ENCODE results near the gene AP1S1. TPM values are rescaled to one million over a fixed set of nuclear protein-coding genes. Genes with fewer than 3 reads are reported as not detected.

AP1S1 gene
- total and polyA plus RNA-seq, 2 of the 13 experiments (the other 11 are each of a cell fraction or from before 2014, with no cell fraction given): 57.5 to 68.1 TPM

DNA sequence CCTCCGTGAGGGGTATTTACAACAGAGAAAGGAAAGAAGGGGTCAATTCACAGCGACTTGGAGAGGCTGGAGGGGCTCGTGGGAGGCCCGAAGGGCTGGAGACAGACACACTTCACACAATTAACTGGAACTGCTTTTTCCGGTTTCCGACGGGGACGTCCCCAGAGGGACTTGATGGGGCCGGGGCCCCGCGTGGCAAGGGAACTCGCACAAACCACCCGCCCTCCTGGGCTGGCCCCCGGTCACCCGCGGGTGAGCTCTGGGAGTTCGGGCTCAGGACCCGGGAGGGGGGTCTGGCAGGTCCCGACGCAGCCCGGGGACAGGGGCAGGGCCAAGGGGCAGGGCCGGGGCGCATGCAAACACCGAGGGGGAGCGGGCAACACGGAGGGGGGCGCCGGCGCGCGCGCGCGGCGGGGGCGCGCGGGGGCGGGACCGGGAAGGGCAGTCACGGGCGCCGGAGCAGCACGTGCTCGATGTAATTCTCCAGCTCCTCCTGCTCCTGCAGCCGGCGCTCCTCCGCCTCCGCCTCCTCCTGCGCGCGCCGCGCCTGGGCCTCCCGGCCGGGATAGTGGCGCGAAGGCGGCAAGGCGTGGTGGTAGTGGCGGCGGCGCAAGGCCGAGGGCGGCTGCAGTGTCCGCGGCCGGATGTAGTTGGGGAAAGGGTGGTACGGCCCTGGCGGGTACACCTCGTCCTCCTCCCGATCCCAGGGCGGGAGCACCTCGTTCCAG is 8.4 kb downstream of the AP1S1 start:
- no peaks in the 10 kb centered on the region for H3K9me3 ChIP-seq (ENCODE audit: low read length)
- 41% methylated on average over 33 of the region's 74 CpGs for WGBS (ENCODE audit: low lambda C conversion rate)
- no peaks in the 10 kb centered on the region for H3K79me2 ChIP-seq (ENCODE audit: insufficient read depth, low read length)
- no peak for FAIRE-seq
- peaks cover 9% of the 10 kb centered on the region; the same call in 1 of the 2 replicates for H4K20me1 ChIP-seq (ENCODE audit: insufficient read depth, low read length)
- no TSS peak for BruUV-seq (replicated peaks)
- H3K4me1 ChIP-seq (ENCODE audit: insufficient read depth, low read length): peaks cover 37% of the 10 kb centered on the region
- peak overlapping the region; percentile 57; the same call in 1 of the 2 replicates for H3K4me2 ChIP-seq (ENCODE audit: low read depth, low read length)
- ATAC-seq: no peak; the same call in 2 of the 3 replicates
- H3K27ac ChIP-seq (ENCODE audit: extremely low read length, insufficient read depth, low read length): no peak overlapping the region
- DNase-seq (ENCODE audit: low spot score): no peak
- ChIA-PET CTCF (ENCODE audit: low intra/inter-chr PET ratio, low total read pairs) (no interaction called here), POLR2A (no interaction called here)
- H3K27me3 ChIP-seq (ENCODE audit: control insufficient read depth in 1 of 2, insufficient read depth in 2 of 2, low read length in 2 of 2): peaks cover 0 to 35% of the 10 kb centered on the region in 2 experiments; a peak in 4 of 5 replicates
- H3K4me3 ChIP-seq (replicated peaks in 1 of 3; ENCODE audit: insufficient read depth in 1 of 3, low read depth in 2 of 3, low read length in 3 of 3): peak overlapping the region in 2 of 3 experiments; percentile 33 to 54; a peak in 3 of 6 replicates
- intact Hi-C loops (cut with micrococcal nuclease; ENCODE audit: unreplicated experiment) (no loop called here), in situ Hi-C loops (cut with HindIII; ENCODE audit: extremely low pct_ligation_motif_present, low pct_unique_long_range_greater_than_20kb) (no loop called here)
- peaks cover 0 to 7% of the 10 kb centered on the region in 2 experiments; a peak in 4 of 5 replicates for H3K36me3 ChIP-seq (replicated peaks in 1 of 2; ENCODE audit: control insufficient read depth in 1 of 2, insufficient read depth in 2 of 2, low read length in 2 of 2)
- H3K9ac ChIP-seq (ENCODE audit: insufficient read depth, low read depth, low read length): no peak overlapping the region
- no peak overlapping the region for H2AFZ ChIP-seq (ENCODE audit: low read length)
- TF ChIP-seq CENPX (CRISPR knock-in tag; IDR thresholded peaks at IDR 0.05) (no peak), ZBTB3 (CRISPR knock-in tag; IDR thresholded peaks at IDR 0.05; ENCODE audit: borderline replicate concordance, low read depth) (no peak), GTF3A (CRISPR knock-in tag; conservative IDR thresholded peaks at IDR 0.05) (no peak), ZNF616 (CRISPR knock-in tag; IDR thresholded peaks at IDR 0.05; ENCODE audit: low read depth) (no peak), ZBTB42 (CRISPR knock-in tag; IDR thresholded peaks at IDR 0.05) (no peak), FOXK1 (CRISPR knock-in tag; IDR thresholded peaks at IDR 0.05; ENCODE audit: borderline replicate concordance, low read depth) (no peak), NKX3-1 (CRISPR knock-in tag; IDR thresholded peaks at IDR 0.05) (no peak), BHLHE40 (IDR thresholded peaks at IDR 0.05; ENCODE audit: low read length) (no peak), ZSCAN12 (CRISPR knock-in tag; IDR thresholded peaks at IDR 0.05) (no peak), NFE2L2 (IDR thresholded peaks at IDR 0.05; ENCODE audit: low read length) (no peak), ZNF720 (CRISPR knock-in tag; IDR thresholded peaks at IDR 0.05) (no peak), ZNF282 (IDR thresholded peaks at IDR 0.05; ENCODE audit: partially characterized antibody) (no peak), ZNF773 (CRISPR knock-in tag; IDR thresholded peaks at IDR 0.05; ENCODE audit: borderline replicate concordance) (no peak), TEAD3 (CRISPR knock-in tag; optimal IDR thresholded peaks at IDR 0.05; ENCODE audit: borderline replicate concordance) (no peak)
- TF ChIP-seq, protein P1, sequence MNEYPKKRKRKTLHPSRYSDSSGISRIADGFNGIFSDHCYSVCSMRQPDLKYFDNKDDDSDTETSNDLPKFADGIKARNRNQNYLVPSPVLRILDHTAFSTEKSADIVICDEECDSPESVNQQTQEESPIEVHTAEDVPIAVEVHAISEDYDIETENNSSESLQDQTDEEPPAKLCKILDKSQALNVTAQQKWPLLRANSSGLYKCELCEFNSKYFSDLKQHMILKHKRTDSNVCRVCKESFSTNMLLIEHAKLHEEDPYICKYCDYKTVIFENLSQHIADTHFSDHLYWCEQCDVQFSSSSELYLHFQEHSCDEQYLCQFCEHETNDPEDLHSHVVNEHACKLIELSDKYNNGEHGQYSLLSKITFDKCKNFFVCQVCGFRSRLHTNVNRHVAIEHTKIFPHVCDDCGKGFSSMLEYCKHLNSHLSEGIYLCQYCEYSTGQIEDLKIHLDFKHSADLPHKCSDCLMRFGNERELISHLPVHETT (CRISPR knock-in tag; conservative IDR thresholded peaks at IDR 0.05): no peak
- TF ChIP-seq, protein P2, sequence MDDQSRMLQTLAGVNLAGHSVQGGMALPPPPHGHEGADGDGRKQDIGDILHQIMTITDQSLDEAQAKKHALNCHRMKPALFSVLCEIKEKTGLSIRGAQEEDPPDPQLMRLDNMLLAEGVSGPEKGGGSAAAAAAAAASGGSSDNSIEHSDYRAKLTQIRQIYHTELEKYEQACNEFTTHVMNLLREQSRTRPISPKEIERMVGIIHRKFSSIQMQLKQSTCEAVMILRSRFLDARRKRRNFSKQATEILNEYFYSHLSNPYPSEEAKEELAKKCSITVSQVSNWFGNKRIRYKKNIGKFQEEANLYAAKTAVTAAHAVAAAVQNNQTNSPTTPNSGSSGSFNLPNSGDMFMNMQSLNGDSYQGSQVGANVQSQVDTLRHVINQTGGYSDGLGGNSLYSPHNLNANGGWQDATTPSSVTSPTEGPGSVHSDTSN (CRISPR knock-in tag; IDR thresholded peaks at IDR 0.05; ENCODE audit: borderline replicate concordance): no peak
- TF ChIP-seq, protein P3, sequence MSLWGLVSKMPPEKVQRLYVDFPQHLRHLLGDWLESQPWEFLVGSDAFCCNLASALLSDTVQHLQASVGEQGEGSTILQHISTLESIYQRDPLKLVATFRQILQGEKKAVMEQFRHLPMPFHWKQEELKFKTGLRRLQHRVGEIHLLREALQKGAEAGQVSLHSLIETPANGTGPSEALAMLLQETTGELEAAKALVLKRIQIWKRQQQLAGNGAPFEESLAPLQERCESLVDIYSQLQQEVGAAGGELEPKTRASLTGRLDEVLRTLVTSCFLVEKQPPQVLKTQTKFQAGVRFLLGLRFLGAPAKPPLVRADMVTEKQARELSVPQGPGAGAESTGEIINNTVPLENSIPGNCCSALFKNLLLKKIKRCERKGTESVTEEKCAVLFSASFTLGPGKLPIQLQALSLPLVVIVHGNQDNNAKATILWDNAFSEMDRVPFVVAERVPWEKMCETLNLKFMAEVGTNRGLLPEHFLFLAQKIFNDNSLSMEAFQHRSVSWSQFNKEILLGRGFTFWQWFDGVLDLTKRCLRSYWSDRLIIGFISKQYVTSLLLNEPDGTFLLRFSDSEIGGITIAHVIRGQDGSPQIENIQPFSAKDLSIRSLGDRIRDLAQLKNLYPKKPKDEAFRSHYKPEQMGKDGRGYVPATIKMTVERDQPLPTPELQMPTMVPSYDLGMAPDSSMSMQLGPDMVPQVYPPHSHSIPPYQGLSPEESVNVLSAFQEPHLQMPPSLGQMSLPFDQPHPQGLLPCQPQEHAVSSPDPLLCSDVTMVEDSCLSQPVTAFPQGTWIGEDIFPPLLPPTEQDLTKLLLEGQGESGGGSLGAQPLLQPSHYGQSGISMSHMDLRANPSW (CRISPR knock-in tag; IDR thresholded peaks at IDR 0.05; ENCODE audit: borderline replicate concordance): no peak
- TF ChIP-seq, protein P4, sequence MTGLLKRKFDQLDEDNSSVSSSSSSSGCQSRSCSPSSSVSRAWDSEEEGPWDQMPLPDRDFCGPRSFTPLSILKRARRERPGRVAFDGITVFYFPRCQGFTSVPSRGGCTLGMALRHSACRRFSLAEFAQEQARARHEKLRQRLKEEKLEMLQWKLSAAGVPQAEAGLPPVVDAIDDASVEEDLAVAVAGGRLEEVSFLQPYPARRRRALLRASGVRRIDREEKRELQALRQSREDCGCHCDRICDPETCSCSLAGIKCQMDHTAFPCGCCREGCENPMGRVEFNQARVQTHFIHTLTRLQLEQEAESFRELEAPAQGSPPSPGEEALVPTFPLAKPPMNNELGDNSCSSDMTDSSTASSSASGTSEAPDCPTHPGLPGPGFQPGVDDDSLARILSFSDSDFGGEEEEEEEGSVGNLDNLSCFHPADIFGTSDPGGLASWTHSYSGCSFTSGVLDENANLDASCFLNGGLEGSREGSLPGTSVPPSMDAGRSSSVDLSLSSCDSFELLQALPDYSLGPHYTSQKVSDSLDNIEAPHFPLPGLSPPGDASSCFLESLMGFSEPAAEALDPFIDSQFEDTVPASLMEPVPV (CRISPR knock-in tag; IDR thresholded peaks at IDR 0.05): no peak

Measured in HepG2 (cell line).